ENCODE data around the gene KDF1.
A peak's percentile ranks its signal among the peaks of the same experiment; 100 is the strongest.
"Not testable (repeated sequence)": the region's sequence is repeated elsewhere in the genome, so short reads cannot be mapped to it uniquely, and the experiment has no call there.

Gene KDF1

DNA sequence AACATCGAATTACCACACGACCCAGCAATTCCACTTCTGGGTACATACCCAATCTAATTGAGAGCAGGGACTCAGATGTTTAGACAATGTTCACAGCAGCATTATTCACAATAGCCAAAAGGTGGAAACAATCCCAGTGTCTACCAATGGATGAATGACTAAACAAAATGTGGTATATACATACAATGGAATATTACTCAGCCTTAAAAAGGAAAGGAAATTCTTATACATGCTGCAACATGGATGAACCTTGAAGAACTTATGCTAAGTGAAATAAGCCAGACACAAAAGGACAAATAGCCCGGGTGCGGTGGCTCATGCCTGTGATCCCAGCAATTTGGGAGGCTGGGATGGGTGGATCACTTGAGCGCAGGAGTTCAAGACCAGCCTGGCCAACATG is 6.9 kb downstream of the KDF1 start:
- DNase-seq = no peak

DNA sequence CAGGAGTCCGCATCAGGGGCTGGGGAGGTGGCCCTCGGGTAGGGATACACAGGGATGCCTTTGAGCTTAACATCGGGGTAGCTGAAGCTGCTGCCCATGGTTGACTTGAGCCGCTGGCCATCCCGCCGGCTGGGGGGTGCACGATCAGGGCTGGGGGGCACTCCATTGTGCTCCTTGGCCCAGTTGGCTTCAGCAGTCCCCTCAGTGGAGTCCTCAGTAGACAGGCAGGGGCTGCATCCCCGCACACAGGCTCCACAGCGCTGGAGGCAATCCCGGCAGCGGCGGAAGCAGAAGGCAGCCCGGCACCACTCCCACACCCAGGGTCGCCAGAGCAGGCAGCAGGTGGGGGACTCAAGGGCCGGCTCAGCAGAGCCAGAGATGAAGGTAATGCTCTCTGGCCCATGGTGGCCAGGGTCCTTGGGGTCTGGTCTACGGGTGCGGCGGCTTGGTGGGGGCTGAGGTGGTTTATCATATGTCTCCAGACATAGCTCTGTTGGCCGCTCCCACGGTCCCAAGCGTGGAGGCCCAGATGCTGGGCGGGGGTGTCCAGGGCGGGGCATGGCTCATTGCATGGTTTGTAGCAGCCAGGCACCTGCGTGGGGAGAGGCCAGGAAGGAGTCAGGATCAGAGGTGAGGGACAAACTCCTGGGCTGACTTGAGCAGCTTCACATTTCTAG is 8.3 kb downstream of the KDF1 start:
- no peak for DNase-seq

DNA sequence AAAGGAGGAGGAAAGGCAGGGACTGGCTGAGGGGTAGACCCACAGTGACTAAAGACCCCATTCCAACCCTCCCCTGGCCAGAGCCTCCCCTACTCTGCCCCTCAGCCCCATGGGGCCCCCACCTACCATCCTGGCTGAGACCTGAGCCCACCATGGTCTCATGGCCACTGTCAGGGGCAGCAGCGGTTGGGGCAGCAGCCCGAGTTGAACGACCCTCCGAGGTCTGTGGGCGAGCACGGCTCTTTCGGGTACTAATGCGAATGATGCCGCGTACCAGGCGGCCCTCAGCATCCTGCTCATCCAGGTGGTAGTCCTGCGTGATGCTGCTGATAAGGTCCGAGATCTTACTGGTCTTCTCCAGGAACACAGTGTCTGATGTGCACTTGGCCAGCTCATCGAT is 9.1 kb downstream of the KDF1 start:
- no peak for DNase-seq

DNA sequence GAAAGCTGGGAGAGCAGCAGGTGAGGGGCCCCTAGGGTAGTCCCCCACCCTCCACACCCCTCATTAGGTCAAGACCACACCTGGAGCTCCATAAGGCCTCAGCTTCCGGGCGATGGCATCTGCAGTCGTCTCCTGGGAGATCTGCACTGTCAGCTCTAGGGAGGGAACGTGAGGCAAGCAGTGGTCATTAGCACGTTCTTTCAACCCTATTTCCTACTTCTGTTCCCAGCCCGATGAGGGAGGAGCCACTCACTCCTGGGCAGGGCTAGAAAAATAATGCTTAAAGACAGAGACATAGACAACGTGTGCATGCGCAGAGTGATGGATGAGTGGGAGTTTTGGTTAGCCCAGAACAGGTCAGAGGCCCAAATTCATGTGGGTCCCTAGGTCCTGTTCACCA is 9.7 kb downstream of the KDF1 start:
- DNase-seq = no peak

DNA sequence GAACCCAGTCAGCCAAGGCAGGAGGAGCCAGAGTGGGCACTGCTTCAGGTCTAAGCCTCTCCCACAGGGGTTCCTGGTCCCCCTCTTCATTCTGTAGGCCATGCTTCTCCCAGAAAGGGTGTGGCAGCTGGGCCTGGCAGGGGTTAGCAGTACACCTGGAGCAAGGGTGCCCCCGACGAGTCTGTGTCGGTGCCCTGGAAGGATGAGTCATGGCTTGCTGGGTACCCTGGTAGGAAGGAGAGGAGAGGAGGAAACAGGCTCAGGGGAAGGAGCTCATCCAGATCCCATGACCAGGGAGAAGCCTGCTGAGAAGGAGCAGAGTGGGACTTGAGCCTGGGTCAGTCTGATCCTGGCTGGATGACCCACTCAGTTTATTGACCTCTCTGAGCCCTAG is 10.3 kb downstream of the KDF1 start:
- DNase-seq = no peak

DNA sequence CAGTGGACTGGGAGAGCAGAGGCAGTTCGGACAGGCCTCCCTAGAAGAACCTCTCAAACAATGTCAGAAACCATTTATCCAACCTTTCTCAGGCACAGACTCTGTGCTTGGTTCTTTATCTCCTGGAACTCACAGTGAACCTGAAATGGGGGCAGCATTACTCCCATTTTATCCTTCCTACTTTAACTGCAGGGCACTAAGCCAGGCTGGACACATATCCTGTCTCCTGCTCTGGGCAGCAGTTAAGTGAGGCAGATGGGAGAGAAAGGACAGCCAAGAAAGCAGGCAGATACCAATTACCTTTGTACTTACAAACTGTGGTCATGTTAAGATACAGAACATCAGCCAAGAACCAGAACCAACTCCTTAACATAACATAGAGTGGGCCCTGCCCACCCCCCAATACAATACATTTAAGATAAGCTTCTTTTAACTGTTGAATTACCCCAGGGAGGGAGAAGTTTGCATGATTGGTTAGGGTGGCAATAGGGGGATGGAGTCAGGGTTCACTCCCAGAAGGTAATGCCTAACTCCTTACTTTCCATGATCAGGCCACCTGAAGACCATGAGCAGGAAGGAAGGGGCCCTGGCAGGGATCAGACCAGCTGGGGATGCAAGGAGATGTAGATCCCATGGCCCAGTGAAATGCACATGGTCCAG is 10.9 kb downstream of the KDF1 start:
- no peak for DNase-seq

DNA sequence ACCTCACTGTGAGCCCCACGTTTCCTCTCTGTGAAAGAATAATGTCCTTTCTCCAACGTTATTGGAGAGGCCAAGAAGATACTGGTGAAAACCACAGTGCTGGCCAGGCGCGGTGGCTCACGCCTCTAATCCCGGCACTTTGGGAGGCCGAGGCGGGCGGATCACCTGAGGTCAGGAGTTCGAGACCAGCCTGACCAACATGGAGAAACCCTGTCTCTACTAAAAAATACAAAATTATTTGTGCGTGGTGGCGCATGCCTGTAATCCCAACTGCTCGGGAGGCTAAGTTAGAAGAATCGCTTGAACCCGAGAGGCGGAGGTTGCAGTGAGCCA is 11.6 kb downstream of the KDF1 start:
- DNase-seq = not testable (repeated sequence)

DNA sequence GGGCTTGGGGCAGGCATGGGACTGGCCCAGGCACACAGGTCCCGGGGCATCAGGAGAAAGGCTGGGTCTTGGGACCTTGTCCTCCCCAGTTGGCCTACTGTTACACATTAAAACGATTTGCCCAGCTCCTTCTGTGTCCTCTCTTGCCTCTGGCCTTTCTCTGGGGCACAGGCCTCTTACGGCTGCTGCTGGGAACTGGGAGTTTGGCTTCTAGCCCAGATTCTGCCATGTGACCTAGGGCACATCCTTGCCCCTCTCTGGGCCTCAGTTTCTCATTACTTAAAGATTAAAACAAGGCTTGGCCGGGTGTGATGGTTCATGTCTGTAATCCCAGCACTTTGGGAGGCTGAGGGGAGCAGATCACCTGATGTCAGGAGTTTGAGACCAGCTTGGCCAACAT is 14.0 kb downstream of the KDF1 start:
- DNase-seq = no peak

DNA sequence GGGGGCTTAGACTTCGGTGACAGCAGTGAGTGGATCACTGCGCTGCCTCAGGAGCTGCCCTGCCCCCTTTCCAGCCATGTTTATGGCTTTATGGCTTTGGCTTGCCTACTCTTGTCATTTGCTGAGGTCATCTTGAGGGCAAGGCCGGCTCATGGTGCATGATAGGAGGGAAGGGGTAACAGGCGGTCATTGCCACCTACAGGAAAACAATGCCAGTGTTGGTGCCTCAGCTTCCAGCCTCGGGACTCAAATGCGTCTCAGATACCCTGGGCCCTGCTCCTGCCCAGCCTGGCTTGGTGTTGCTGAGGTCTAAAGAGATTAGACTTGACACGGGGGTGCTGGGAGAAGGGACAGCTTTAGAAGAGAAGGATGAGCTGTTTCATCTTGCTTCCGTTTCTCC is 14.5 kb downstream of the KDF1 start:
- no peak for DNase-seq

DNA sequence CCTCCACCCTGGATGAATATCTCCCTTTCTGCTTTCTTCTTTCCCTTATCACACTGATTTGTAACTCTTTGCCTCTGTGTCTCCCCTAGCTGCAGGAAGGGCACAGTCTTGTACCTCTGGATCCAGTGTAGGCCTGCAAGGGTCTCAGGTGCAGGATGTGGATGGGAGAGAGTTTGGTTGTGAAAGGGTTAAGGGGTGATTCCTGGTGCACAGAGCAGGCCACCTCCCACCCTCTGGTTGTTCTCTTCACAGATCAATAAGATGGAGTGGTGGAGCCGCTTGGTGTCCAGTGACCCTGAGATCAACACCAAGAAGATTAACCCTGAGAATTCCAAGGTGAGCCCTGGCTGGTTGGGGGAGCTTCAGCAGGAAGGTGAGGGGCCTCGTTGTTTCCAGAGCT is 15.1 kb downstream of the KDF1 start:
- no peak for DNase-seq

DNA sequence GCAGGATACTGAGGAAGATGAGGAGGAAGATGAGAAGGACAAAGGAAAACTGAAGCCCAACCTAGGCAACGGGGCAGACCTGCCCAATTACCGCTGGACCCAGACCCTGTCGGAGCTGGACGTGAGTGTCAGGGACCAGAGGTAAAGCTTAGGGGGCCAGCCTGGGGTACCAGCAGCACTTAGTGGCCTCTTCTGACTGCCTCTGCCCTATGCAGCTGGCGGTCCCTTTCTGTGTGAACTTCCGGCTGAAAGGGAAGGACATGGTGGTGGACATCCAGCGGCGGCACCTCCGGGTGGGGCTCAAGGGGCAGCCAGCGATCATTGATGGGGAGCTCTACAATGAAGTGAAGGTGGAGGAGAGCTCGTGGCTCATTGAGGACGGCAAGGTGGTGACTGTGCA is 17.6 kb downstream of the KDF1 start:
- DNase-seq = no peak

DNA sequence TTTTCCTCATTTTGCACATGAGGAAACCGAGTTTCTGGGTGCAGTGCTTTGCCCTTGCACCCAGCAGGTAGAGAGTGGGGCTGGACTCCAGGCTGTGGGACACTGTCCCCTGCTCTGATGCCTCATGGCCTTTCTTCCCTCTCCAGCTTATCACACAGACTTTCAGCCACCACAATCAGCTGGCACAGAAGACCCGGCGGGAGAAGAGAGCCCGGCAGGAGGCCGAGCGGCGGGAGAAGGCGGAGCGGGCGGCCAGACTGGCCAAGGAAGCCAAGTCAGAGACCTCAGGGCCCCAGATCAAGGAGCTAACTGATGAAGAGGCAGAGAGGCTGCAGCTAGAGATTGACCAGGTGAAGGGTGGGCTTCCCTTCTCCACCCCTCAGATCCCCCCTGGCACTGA is 19.0 kb downstream of the KDF1 start:
- DNase-seq = no peak

DNA sequence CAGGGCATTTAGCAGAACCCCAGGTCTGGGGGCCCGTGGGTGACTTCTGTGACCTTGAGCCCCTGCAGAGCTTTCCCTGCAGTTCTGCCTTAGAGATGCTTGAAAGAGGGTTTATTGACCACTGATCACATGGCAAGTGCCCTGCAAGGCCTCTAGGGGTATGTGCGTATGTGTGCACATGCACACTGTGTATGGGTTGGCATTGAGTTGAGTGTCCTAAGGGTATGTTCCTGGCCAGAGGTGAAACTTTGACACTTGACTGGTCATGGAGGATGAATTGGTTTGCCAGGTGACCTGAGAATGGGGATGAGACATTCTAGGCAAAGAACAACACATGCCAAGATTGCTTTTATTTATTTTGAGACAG is 21.6 kb downstream of the KDF1 start:
- DNase-seq = no peak

DNA sequence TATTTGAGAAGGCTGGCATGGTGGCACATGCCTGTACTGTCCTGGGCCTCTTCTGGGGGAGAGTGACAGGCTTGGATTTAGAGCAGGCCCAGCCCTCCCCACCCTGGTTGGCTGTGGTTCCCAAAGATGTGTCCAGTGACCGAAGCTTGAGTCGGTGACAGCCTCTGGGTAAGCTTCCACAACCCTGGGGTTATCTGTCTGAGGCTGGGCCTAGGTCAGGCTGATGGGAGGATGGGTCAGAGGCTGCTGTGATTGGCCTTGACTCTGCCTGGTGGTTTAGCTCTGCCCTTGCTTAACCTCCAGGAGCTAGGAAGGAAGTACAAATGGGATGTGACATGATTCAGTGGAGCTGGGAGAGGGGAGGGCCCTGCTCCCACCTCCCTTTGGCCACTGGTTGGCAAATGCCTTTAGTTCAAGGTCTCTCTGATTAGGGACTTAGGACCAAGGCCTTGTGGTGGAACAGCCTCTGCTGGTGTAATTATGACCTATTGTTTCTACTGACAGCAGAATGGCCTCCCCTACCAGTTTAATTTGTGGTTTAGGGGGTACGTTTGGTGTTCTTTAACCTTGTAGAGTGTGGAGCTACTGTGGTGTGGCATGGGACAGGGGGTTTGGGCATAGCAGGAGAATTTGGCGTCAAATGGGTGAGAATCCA is 22.1 kb downstream of the KDF1 start:
- no peak for DNase-seq

DNA sequence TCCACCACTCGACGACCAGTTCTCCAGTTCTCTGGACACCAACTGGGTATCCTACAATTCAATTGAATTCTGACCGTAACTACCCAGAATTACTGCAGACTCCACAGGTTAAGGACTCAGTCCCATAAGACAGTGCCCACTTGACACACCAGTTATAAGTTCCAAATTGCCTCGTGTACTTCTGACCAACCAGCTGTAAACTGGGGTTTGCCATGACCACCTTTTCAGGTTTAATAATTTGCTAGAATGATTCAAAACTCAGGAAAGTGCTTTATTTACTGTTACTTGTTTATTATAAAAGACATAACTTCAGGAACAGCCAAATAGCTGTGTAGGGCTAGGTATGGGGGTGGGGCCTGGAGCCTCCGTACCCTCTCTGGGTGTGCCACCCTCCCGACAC is 23.4 kb downstream of the KDF1 start:
- DNase-seq = no peak

DNA sequence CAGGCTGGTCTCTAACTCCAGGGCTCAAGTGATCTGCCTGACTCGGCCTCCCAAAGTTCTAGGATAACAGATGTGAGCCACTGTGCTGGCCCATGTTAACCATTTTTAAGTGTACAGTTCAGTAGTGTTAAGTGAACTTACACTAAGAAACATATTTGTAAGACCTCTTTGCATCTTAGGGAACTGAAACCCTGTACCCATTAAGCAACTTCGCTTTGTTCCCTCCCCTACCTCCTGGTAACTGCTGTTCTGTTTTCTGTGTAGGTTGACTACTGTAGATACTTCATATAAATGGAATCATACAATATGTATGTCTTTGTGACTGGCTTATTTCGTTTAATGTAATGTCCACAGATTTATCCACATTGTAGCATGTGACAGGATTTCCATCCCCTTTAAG is 27.7 kb downstream of the KDF1 start:
- DNase-seq = no peak

DNA sequence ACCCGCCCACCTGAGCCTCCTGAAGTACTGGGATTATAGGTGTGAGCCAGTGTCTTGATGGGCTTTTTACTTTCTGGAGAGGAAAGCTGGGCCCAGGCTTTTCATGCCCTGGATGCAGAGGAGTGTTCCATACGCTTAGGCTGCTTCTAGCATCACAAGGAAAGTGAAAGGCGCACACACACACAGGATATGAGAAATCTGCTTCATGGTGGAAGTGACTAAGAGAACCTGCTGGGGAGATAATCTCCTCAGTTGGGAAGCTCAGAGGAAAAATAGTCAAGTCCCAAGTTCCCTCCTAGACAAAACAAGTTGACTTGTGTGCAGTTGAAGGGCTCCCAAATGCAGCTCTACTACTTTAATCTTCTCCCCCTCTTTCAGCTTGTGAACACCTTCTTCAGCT is 36.6 kb downstream of the KDF1 start:
- no peak for DNase-seq

DNA sequence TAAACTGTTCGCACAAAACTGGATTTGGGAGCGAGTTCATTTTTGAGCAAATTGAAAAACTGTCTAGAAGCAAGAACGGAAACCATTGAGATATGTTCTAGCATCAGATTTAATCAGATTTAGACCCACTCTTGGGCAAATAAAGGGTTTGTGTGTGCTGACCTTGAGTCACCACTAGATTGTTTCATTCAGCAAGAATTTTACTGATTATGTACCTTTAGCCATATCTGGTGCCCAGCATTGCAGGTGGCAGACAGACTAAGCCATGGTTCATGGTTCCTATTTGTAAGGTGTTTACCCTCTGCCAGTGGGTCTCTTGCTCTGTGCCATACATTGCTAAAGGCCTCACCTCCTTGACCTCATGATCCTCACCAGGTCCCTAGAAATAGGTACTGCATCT is 37.4 kb downstream of the KDF1 start:
- DNase-seq = no peak

DNA sequence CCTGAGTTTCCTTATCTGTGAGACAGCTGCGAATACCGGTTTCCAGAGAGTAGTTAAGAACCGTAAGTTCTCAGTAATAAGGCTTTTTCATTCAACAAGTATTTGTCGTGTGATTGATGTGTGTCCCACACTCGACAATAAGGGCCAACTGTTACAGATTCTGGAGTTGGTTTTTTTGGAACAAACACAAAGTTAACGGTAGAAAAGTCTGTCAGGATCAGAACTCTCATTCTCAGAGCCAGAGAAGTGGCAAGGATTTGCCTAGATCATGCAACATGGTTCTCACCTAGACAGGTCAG is 37.9 kb downstream of the KDF1 start:
- DNase-seq = no peak

DNA sequence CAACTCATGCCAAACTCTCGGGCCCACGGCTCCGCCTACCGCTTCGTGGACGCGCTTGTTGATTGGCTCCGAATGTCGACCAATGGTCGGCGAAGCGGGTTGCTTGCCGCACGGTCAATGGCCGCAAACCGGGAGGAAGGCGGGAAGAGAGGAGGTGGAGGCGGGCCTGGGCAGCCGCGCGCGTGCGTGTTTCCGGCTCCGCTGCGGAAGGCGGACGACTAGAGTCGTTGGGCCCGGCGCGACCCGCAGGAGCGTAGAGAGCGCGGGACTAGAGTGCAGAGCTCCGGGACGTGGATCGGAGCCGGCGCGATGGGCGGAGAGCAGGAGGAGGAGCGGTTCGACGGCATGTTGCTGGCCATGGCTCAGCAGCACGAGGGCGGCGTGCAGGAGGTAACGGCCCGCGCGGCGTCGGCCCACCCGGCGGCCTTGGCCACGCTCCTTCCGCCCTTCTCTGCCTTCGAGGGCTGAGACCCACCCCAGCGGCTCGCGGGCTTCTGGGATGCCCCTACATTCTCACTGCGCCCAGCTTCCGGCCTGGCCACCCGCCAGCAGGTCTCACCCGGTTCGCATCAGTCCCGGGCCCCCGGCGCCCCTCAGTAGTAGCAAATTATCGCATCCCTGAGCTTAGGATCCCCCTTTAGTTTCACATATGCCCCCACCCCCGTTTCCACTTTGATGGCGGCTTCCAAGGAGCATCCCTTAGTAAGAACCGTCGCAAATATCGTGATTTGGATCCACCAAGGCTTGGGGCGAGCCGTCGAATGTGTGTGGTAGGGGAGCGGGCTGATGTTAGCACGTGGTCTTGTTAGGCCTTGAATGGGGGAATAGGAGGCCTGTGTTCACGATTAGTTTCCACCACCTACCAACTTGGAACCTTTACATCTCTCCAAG is 38.5 kb downstream of the KDF1 start, which contains the start of gene NUDC:
Gene NUDC, plus strand, starts transcription at position 204 of the 891 bp plus-strand sequence. Its CDS starts 106 bp downstream, at position 310.
- DNase-seq = peak; percentile 96

DNA sequence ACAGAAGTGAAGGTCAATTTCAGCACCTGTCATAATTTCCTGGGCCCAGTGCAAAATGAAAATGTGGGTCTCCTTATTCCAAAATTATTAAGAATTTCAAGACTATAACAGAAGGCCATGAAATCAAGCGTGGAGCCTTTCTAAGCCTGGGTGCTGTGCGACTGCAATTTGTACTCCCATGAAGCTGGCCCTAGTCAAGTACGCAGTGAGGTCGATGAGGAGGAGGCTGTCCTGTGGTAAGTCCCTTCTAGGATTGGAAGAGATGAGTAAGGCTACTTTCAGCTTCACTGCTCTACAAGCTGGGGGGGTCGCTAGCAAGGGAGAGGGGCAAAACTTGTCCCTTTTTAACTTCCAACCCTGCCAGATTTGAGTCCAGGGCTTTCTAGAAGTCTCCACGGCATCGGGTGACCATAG is 39.1 kb downstream of the KDF1 start:
- no peak for DNase-seq

DNA sequence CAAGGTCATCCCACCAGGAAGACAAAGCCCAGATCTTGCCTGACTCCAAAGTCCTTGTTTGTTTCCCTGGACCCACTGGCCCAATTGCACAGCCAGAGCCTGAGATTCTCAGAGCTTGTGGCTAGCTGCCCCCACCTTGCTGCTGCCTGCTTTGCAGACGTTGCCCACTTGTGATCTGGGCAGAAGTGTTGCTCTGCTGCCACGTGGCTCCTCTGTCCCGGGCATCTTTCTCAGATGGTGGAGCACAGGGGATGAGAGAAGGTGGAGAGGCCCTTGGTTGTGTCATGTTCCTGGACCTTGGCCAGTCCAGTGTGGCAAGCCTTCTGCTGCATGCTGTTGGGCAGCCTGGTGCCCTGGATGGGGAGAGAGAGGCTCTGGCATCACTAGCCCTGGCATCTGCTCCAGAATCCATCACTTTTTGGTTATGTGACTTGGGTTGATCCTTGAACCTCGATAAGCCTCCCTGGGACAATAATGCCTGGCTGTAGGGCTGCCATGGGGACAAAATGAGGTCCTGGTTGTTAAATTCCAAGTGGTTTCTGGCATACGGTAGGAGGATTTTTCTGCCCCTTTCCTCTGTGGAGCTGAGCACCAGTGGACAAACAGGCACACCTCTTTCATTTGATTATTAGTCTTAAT is 44.9 kb downstream of the KDF1 start:
- DNase-seq = no peak
